22Rv1 (cell line): ENCODE data around the gene ABCD3.

Experiments
- CTCF ChIP-seq: fragments of 450-650 bp; IDR thresholded peaks from 2 replicates; pipeline ENCODE4 v1.5.1; 2017; ENCODE audit warnings: mild to moderate bottlenecking
- ZFX ChIP-seq: fragments of 450-650 bp; IDR thresholded peaks from 2 replicates; pipeline ENCODE4 v1.6.1; 2017; ENCODE audit warnings: antibody characterized with exemption, borderline replicate concordance

- no peak for TF ChIP-seq CTCF
- no peak for TF ChIP-seq ZFX
Observed at GRCh38 chr1:94543893-94544635, 125.9 kb downstream of the ABCD3 start.
